ENCODE results near the gene CCR9. TPM values are rescaled to one million over a fixed set of nuclear protein-coding genes. Genes with fewer than 3 reads are reported as not detected.

The CCR9 gene
- total RNA-seq, 4 donors from 2014 or later, result 0.14 to 1.3 TPM; not detected in 2

DNA sequence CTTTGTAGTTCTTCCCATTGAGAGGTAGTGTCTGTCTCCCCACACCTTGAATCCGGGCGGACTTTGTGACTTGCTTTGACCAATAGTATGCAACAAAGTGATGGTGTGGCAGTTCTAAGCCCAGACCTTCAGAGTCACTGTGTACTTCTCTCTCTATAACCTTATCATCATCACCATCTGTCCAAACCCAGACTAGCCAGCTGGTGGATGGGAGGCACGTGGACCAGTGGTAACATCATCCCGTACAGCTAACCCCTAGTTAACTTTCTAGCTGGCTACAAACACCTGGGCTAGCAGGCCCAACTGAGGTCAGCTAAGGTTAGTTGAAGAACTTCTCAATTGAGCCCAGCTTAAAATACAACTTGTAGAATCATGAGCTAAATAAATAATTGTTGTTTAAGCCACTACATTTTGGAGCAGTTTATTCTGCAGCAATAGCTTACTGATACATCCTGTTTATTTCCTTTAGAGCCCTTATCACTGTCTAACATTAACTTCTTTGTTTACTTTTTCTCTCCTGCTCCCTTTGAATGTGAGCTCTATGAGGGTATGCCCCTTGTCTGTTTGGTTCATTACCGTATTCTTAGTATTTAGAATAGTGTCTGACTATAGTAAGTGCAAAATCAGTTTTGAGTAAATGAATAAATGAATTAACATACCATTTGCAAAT lies 11.5 kb upstream of the CCR9 start:
- 82 to 86% methylated on average over 1 to 5 of the region's 5 CpGs for WGBS, 2 donors (ENCODE audit: low coverage in 1 of 2)
- Histone ChIP-seq H3K4me1 (no peaks in the 10 kb centered on the region), H3K4me3 (no peak overlapping the region), H3K36me3 (no peaks in the 10 kb centered on the region), H3K9me3 (no peaks in the 10 kb centered on the region), H3K27me3 (no peaks in the 10 kb centered on the region), H3K27ac (no peak overlapping the region)
- TF ChIP-seq POLR2A (IDR thresholded peaks at IDR 0.05), result no peak
- no peak for TF ChIP-seq EP300 (IDR thresholded peaks at IDR 0.05; ENCODE audit: low read depth)
- TF ChIP-seq POLR2AphosphoS5 (IDR thresholded peaks at IDR 0.05), result no peak
- TF ChIP-seq, protein P1, sequence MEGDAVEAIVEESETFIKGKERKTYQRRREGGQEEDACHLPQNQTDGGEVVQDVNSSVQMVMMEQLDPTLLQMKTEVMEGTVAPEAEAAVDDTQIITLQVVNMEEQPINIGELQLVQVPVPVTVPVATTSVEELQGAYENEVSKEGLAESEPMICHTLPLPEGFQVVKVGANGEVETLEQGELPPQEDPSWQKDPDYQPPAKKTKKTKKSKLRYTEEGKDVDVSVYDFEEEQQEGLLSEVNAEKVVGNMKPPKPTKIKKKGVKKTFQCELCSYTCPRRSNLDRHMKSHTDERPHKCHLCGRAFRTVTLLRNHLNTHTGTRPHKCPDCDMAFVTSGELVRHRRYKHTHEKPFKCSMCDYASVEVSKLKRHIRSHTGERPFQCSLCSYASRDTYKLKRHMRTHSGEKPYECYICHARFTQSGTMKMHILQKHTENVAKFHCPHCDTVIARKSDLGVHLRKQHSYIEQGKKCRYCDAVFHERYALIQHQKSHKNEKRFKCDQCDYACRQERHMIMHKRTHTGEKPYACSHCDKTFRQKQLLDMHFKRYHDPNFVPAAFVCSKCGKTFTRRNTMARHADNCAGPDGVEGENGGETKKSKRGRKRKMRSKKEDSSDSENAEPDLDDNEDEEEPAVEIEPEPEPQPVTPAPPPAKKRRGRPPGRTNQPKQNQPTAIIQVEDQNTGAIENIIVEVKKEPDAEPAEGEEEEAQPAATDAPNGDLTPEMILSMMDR (IDR thresholded peaks at IDR 0.05), result no peak
- no peak for DNase-seq
- in situ Hi-C loops (cut with MboI; ENCODE audit: low pct_ligation_motif_present in 1 of 4, low pct_unique_long_range_greater_than_20kb in 1 of 4, low sequenced_read_pairs in 3 of 4), result no loop called here
- intact Hi-C loops (cut with DNase I; ENCODE audit: low total_unique reads), result no loop called here

DNA sequence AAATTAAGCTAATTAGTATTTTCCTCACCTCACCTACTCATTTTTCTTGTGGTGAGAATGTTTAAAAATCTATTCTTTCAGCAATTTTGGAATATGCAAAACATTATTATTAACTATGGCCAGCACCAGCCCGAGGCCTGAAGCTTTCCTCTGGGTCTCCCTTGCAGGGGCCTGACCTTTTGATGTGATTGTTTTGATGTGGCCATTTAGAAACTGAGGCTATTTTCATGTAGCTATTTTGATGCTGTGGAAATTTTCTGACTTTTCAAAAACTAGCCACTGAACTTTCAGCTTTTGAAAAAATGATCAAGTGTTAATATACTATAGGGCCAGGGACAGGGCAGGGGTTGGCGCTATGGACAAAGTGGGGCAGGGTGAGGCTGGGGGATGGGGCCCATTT lies 8.2 kb upstream of the CCR9 start:
- WGBS, 2 donors (ENCODE audit: low coverage in 1 of 2), result 59 to 67% methylated on average over 1 to 2 of the region's 2 CpGs
- intact Hi-C loops (cut with DNase I; ENCODE audit: low total_unique reads) (no loop called here), in situ Hi-C loops (cut with MboI; ENCODE audit: low pct_ligation_motif_present in 1 of 4, low pct_unique_long_range_greater_than_20kb in 1 of 4, low sequenced_read_pairs in 3 of 4) (no loop called here)

DNA sequence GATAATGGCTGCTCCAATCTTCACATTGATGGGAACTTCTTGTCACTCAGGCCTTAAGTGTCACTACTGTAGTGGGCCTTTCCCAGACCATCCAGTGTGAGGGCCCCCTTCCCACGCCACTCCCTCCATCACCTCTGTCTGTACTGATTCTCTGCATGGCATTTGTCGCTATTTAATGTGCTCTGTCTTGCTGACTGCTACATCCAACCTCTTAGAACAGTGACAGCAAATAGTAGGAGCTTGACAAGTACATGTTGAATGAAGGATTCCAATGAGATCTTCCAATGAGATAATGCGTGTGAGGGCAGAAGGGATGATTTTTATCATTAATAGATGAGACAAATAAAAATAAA lies 5.6 kb upstream of the CCR9 start:
- Histone ChIP-seq H3K27ac (no peak overlapping the region), H3K36me3 (no peaks in the 10 kb centered on the region), H3K9me3 (no peaks in the 10 kb centered on the region), H3K27me3 (no peaks in the 10 kb centered on the region), H3K4me1 (no peaks in the 10 kb centered on the region), H3K4me3 (no peak overlapping the region)
- TF ChIP-seq EP300 (IDR thresholded peaks at IDR 0.05; ENCODE audit: low read depth) (no peak), POLR2A (IDR thresholded peaks at IDR 0.05) (no peak), POLR2AphosphoS5 (IDR thresholded peaks at IDR 0.05) (no peak)
- TF ChIP-seq, protein P1 (IDR thresholded peaks at IDR 0.05), result no peak
- DNase-seq, result no peak
- in situ Hi-C loops (cut with MboI; ENCODE audit: low pct_ligation_motif_present in 1 of 4, low pct_unique_long_range_greater_than_20kb in 1 of 4, low sequenced_read_pairs in 3 of 4) (no loop called here), intact Hi-C loops (cut with DNase I; ENCODE audit: low total_unique reads) (no loop called here)
- WGBS, 2 donors (ENCODE audit: low coverage in 1 of 2), result 86 to 90% methylated on average over 1 to 3 of the region's 3 CpGs

More for the DNA sequence above, 8.2 kb upstream of the CCR9 start:
- DNase-seq, result no peak
- Histone ChIP-seq H3K9me3 (no peaks in the 10 kb centered on the region), H3K27ac (no peak overlapping the region), H3K4me1 (no peaks in the 10 kb centered on the region), H3K4me3 (no peak overlapping the region), H3K36me3 (no peaks in the 10 kb centered on the region), H3K27me3 (no peaks in the 10 kb centered on the region)
- TF ChIP-seq, protein P1 (IDR thresholded peaks at IDR 0.05), result no peak
- TF ChIP-seq POLR2AphosphoS5 (IDR thresholded peaks at IDR 0.05) (no peak), POLR2A (IDR thresholded peaks at IDR 0.05) (no peak), EP300 (IDR thresholded peaks at IDR 0.05; ENCODE audit: low read depth) (no peak)

DNA sequence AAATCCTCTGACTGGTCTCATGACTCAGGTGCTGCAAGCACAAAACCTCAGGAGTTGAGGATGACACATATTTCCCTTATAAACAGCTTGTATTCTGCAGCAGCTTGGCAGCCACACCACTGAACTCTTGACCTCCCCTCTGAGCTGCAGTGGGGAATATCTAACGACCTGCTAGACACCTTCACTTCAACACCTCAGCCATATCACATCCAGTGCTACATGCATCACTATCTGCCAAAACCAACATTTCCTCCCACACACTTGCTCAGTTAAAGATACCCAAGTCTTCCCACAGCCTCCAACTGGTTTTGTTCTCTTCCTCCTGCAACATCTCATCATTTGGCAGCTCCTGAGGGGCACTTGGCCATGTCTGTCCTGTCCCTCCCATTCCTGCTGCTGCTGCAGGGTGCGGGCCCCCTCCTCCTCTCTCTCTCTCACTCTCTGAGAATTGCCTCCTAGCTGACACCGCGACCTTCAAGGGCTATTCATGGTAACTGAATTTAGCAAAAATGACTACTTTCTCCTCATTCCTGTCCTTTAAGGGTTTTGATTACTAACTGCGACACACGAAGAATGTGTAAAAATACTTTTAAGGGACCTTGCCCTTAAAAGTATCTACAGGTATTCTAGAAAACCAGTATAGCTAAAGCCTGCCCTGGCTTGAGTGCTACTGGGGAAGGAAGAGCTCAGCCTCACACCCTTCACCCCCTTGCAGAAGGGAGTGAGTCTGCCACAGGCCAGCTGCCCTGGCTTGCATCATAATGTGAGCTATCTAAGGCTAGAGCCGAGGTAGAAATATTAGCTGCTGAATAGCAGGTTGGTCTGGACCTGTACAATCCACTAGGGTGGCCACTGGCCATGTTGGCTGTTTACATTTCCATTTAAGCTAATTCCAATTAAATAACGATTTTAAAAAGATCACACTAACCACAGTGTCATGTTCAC lies 5.0 kb upstream of the CCR9 start:
- Histone ChIP-seq H3K27me3 (no peaks in the 10 kb centered on the region), H3K4me3 (no peak overlapping the region), H3K36me3 (no peaks in the 10 kb centered on the region), H3K4me1 (no peaks in the 10 kb centered on the region), H3K9me3 (no peaks in the 10 kb centered on the region), H3K27ac (no peak overlapping the region)
- TF ChIP-seq POLR2AphosphoS5 (IDR thresholded peaks at IDR 0.05) (no peak), EP300 (IDR thresholded peaks at IDR 0.05; ENCODE audit: low read depth) (no peak), POLR2A (IDR thresholded peaks at IDR 0.05) (no peak)
- TF ChIP-seq, protein P1 (IDR thresholded peaks at IDR 0.05), result no peak
- in situ Hi-C loops (cut with MboI; ENCODE audit: low pct_ligation_motif_present in 1 of 4, low pct_unique_long_range_greater_than_20kb in 1 of 4, low sequenced_read_pairs in 3 of 4) (no loop called here), intact Hi-C loops (cut with DNase I; ENCODE audit: low total_unique reads) (no loop called here)
- WGBS, 2 donors (ENCODE audit: low coverage in 1 of 2), result 55 to 65% methylated on average over 8 of the region's 8 CpGs
- DNase-seq, result peak; percentile 13

All from transverse colon (tissue), 4 donors.